ENCODE data around the gene ARPIN. TPM values are rescaled to one million over a fixed set of nuclear protein-coding genes. Genes with fewer than 3 reads are reported as not detected.
"Not testable (repeated sequence)": the region's sequence is repeated elsewhere in the genome, so short reads cannot be mapped to it uniquely, and the experiment has no call there.

Gene ARPIN
- total and polyA plus RNA-seq, 2 experiments from 2014 or later = 5.4 to 9.0 TPM

DNA sequence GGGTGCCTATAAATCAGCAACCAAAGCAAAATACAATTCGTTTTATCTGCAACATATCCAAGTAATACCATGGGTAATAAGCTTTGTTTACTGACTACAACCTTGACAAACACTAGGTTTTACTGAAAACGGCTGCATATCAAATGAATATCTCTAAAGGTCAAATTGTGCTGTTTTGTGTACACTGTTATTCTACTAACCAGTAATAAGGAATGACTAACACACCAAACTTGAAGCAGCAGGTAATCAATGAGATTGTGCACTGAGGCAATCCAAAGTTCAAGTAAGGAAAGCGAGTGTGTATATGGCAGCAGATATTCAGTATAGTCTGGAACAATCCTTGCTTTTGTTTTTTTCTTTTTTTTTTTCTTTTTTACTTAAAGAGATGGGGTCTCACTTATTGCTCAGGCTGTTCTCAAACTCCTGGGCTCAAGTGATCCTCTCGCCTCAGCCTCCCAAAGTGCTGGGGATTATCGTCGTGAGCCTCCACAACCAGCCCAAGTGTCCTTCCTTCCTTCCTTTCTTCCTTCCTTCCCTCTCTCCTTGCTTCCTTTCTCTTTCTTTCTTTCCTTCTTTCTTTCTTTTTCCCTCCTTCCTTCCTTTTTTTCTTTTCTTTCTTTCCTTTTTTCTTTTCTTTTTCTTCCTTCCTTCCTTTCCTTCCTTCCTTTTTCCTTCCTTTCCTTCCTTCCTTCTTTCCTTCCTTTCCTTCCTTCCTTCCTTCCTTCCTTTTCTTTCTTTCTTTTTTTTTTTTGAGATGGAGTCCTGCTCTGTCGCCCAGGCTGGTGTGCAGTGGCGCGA lies 53.9 kb downstream of the ARPIN start:
- H3K9me3 ChIP-seq (ENCODE audit: low read depth) = no peaks in the 10 kb centered on the region
- H3K4me2 ChIP-seq (ENCODE audit: unreplicated experiment) = no peak overlapping the region
- no peaks in the 10 kb centered on the region for H4K20me1 ChIP-seq (ENCODE audit: insufficient read depth)
- WGBS, 2 experiments (ENCODE audit: low coverage in 1 of 2, low lambda C conversion rate in 2 of 2, missing lambda C conversion rate in 2 of 2) = 85% methylated on average over 9 of the region's 9 CpGs
- H3K36me3 ChIP-seq (ENCODE audit: low read depth) = peaks cover 19% of the 10 kb centered on the region; the same call in 1 of the 2 replicates
- H3K27ac ChIP-seq = no peak overlapping the region
- H3K9me2 ChIP-seq (ENCODE audit: insufficient read depth) = no peaks in the 10 kb centered on the region
- H3F3A ChIP-seq (ENCODE audit: insufficient read depth) = no peaks in the 10 kb centered on the region
- H2AFZ ChIP-seq = no peak overlapping the region
- TF ChIP-seq EZH2 (IDR thresholded peaks at IDR 0.05; ENCODE audit: insufficient read depth, poor library complexity, severe bottlenecking) = no peak
- TF ChIP-seq EZH2phosphoT487 (IDR thresholded peaks at IDR 0.05; ENCODE audit: insufficient read depth, low read depth) = no peak
- no peaks in the 10 kb centered on the region for H3K27me3 ChIP-seq (replicated peaks; ENCODE audit: insufficient read depth)
- 0 out of 2 replicates have a peak, but pooled peaks cover 2% of the 10 kb centered on the region for H3K4me1 ChIP-seq (ENCODE audit: insufficient read depth)
- in situ Hi-C loops (cut with MboI) = no loop called here
- no peak for DNase-seq
- H3K79me2 ChIP-seq (ENCODE audit: insufficient read depth) = peaks cover 15% of the 10 kb centered on the region; the same call in 1 of the 2 replicates
- H3K4me3 ChIP-seq = no peak overlapping the region
- H3K9ac ChIP-seq = no peak overlapping the region

DNA sequence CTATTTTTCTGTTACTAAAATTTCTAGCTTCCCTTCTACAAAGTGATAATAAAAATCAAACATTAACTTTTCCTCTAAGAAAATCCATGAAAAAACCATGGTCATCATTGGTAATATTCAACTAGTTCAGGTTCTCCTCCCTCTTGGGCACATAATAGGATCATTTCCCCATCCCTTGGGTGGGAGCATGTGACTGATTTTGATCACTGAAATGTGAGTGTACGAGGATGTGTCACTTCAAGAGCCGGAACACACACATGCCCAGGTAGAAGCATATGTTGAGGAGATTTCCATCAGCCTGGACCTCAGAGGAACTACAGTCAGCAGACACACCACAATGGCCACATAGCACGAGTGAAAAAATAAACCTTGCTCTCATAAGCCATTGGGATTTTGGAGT lies 55.1 kb downstream of the ARPIN start:
- Histone ChIP-seq H3K4me3 (no peak overlapping the region), H2AFZ (no peak overlapping the region), H4K20me1 (ENCODE audit: insufficient read depth) (no peaks in the 10 kb centered on the region), H3K9me2 (ENCODE audit: insufficient read depth) (no peaks in the 10 kb centered on the region), H3K9ac (no peak overlapping the region), H3K4me1 (ENCODE audit: insufficient read depth) (no peaks in the 10 kb centered on the region), H3K79me2 (ENCODE audit: insufficient read depth) (peaks cover 17% of the 10 kb centered on the region; the same call in 1 of the 2 replicates), H3K27ac (no peak overlapping the region), H3K27me3 (replicated peaks; ENCODE audit: insufficient read depth) (no peaks in the 10 kb centered on the region), H3K9me3 (ENCODE audit: low read depth) (no peaks in the 10 kb centered on the region), H3K36me3 (ENCODE audit: low read depth) (peaks cover 19% of the 10 kb centered on the region; the same call in 1 of the 2 replicates), H3F3A (ENCODE audit: insufficient read depth) (0 out of 2 replicates have a peak, but pooled peaks cover 3% of the 10 kb centered on the region), H3K4me2 (ENCODE audit: unreplicated experiment) (no peak overlapping the region)
- no peak for TF ChIP-seq EZH2phosphoT487 (IDR thresholded peaks at IDR 0.05; ENCODE audit: insufficient read depth, low read depth)
- TF ChIP-seq EZH2 (IDR thresholded peaks at IDR 0.05; ENCODE audit: insufficient read depth, poor library complexity, severe bottlenecking) = no peak
- no peak for DNase-seq
- 86 to 91% methylated on average over 3 of the region's 3 CpGs for WGBS, 2 experiments (ENCODE audit: low coverage in 1 of 2, low lambda C conversion rate in 2 of 2, missing lambda C conversion rate in 2 of 2)
- in situ Hi-C loops (cut with MboI) = no loop called here

DNA sequence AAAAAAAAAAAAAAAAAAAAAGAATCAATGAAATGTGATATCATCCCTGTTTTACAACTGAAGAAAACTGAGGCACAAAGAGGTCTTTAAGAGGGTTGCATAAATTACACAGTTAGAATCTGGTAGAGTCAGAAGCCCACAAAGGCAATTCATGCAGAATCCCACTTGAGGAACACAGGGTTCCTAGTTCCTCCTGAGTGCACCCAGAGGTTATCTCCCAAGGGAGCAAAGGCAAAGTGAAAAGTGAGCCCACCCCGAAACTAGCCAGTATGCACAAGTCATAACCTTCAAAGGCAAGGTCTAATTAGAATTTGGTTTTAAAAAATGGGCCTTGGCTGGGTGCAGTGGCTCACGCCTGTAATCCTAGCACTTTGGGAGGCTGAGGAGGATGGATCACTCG lies 56.8 kb downstream of the ARPIN start:
- H4K20me1 ChIP-seq (ENCODE audit: insufficient read depth) = no peaks in the 10 kb centered on the region
- H3F3A ChIP-seq (ENCODE audit: insufficient read depth) = peaks cover 13% of the 10 kb centered on the region; the same call in 1 of the 2 replicates
- 0 out of 2 replicates have a peak, but pooled peaks cover 3% of the 10 kb centered on the region for H3K4me1 ChIP-seq (ENCODE audit: insufficient read depth)
- H3K79me2 ChIP-seq (ENCODE audit: insufficient read depth) = 0 out of 2 replicates have a peak, but pooled peaks cover 13% of the 10 kb centered on the region
- no peaks in the 10 kb centered on the region for H3K9me3 ChIP-seq (ENCODE audit: low read depth)
- no peak for TF ChIP-seq EZH2 (IDR thresholded peaks at IDR 0.05; ENCODE audit: insufficient read depth, poor library complexity, severe bottlenecking)
- no peak for TF ChIP-seq EZH2phosphoT487 (IDR thresholded peaks at IDR 0.05; ENCODE audit: insufficient read depth, low read depth)
- in situ Hi-C loops (cut with MboI) = no loop called here
- H3K27me3 ChIP-seq (replicated peaks; ENCODE audit: insufficient read depth) = no peaks in the 10 kb centered on the region
- H2AFZ ChIP-seq = no peak overlapping the region
- no peak overlapping the region for H3K27ac ChIP-seq
- no peak overlapping the region for H3K4me2 ChIP-seq (ENCODE audit: unreplicated experiment)
- no peak overlapping the region for H3K9ac ChIP-seq
- no peak for DNase-seq
- H3K36me3 ChIP-seq (ENCODE audit: low read depth) = peaks cover 16% of the 10 kb centered on the region; the same call in 1 of the 2 replicates
- no peaks in the 10 kb centered on the region for H3K9me2 ChIP-seq (ENCODE audit: insufficient read depth)
- WGBS, 2 experiments (ENCODE audit: low coverage in 1 of 2, low lambda C conversion rate in 2 of 2, missing lambda C conversion rate in 2 of 2) = 92 to 98% methylated on average over 3 of the region's 3 CpGs
- no peak overlapping the region for H3K4me3 ChIP-seq

DNA sequence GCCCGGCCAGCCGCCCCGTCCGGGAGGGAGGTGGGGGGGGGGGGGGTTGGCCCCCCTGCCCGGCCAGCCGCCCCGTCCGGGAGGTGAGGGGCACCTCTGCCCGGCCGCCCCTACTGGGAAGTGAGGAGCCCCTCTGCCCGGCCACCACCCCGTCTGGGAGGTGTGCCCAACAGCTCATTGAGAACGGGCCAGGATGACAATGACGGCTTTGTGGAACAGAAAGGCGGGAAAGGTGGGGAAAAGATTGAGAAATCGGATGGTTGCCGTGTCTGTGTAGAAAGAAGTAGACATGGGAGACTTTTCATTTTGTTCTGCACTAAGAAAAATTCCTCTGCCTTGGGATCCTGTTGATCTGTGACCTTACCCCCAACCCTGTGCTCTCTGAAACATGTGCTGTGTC lies 57.9 kb downstream of the ARPIN start:
- H3K4me1 ChIP-seq (ENCODE audit: insufficient read depth); H3K9me3 ChIP-seq (ENCODE audit: low read depth); DNase-seq; H3K9me2 ChIP-seq (ENCODE audit: insufficient read depth); H3K4me3 ChIP-seq; H3K9ac ChIP-seq; H2AFZ ChIP-seq; H3K27me3 ChIP-seq (replicated peaks; ENCODE audit: insufficient read depth); H3K36me3 ChIP-seq (ENCODE audit: low read depth); H4K20me1 ChIP-seq (ENCODE audit: insufficient read depth); H3K27ac ChIP-seq; H3K4me2 ChIP-seq (ENCODE audit: unreplicated experiment); in situ Hi-C loops (cut with MboI): not testable (repeated sequence)
- H3F3A ChIP-seq (ENCODE audit: insufficient read depth) = peaks cover 24% of the 10 kb centered on the region
- WGBS, 2 experiments (ENCODE audit: low coverage in 1 of 2, low lambda C conversion rate in 2 of 2, missing lambda C conversion rate in 2 of 2) = 81 to 85% methylated on average over 5 to 14 of the region's 17 CpGs
- H3K79me2 ChIP-seq (ENCODE audit: insufficient read depth) = 0 out of 2 replicates have a peak, but pooled peaks cover 14% of the 10 kb centered on the region

Measured in GM23248 (cell line).